HG02884 (cell line): ENCODE data around the gene SFTPD.
"Not testable (repeated sequence)": the region's sequence is repeated elsewhere in the genome, so short reads cannot be mapped to it uniquely, and the experiment has no call there.

Source experiments
- ATAC-seq: cut with Tn5 transposase; IDR thresholded peaks from one replicate; pipeline ENCODE4 v1.9.1; 2021; ENCODE audit warnings: mild to moderate bottlenecking, moderate library complexity; ENCODE audit not compliant: unreplicated experiment

Gene SFTPD

DNA sequence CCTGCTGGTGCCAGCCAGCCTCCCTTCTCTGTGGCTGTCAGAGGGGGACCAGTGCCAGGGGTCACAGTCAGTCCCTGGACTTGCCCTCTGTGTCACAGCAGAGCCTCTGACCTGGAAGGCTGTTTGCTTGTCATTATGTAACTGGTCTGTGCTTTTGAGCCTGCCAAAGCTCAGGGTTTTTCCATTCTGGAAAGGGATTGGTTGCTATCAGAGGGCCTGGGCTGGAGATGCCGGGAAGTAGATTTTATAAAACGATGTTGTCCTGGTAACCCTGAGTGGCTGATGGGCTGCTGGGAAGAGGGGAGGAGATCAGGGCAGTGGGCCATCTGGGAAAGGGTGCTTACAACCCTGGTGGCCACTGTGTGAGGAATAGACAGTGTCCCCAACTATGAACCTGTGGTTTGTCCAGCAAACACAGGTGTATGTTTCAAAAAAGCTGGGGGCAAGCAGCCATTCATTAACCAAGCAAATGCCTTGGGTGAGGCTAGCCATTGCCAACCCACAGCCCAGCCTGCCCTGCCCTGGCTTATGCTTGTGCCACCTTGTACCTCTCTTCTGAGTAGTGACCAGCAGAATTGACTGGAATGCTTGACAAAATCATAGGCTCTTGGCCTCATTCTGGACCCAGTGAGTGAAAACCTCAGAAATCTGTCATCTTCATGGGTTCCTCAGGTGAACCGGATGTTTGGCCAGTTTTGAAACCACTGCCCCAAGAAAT lies 21.6 kb downstream of the SFTPD start:
- ATAC-seq, result no peak

DNA sequence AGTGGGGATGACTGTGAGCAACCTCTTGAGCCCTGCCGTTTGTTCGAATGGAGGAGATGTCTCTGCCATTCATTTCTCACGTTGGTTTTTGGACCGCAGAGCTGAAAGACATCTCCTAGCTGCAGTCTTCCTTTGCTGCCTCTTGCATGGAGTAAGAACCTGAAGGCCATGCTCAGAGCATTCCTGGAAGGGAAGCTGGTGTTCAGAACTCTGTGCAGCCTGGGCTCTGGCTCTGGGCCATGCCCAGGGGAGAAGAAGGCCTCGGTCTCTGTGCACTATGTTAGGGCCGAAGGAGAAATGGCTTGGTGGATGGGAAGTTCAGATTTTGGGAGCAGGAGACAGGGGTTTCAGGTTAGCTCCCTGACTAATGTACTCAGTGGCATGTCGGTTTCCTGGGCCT lies 22.9 kb downstream of the SFTPD start:
- no peak for ATAC-seq

DNA sequence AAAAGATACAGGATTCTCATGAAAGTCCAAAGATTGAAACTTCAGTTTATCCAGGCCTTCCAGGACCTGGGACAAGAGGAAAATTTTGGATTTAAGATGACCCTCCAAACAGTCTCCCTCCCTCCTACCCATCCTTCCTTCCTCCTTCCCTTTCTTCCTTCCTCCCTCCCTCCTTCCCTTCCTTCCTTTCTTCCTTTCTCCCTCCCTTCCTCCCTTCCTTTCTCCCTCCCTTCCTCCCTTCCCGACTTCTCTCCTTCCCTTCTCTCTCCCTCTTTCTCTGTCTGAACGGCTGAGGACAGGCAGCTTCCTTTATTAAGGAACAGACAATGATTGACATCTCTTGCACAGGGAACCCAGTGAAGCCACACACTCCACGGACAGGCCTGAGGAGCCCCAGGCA lies 23.3 kb downstream of the SFTPD start:
- no peak for ATAC-seq

DNA sequence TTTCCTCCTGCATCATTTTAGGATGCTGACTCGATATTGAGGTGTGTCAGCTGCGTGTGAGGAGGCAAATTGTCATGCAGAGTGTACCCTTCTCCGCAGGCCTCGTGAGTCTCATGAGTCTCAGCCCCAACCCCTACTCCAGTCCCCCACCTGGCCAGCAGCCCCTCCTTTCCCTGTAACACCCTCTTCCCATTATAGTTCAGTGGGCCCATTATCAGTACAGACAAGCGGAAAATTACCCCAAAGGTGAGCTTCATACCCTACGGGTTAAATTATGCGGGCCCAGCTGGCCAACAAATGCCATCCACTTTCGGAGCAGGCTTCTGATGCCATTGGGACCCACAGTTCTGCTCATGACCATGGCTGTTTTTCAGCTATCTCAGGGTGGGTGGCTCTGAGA lies 25.2 kb downstream of the SFTPD start:
- ATAC-seq, result no peak

DNA sequence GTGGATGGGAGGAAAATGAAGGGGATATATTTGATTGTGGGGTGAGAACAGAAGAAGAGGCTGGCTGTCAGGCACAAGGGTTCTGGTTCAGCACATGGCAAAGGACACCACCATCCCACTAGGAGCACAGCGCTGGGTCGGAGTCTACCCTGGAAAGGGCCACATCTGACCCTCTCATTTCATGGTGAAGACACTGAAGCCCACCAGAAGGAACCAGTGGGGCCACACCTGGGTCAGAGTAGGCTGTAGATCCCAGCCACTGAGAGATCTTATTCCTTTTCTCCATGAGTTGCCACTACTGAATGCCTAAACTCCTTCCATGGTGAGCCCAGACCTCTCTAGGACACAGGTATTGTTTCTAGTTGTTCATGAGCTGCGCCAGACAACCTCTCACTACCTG lies 25.8 kb downstream of the SFTPD start:
- ATAC-seq, result no peak

DNA sequence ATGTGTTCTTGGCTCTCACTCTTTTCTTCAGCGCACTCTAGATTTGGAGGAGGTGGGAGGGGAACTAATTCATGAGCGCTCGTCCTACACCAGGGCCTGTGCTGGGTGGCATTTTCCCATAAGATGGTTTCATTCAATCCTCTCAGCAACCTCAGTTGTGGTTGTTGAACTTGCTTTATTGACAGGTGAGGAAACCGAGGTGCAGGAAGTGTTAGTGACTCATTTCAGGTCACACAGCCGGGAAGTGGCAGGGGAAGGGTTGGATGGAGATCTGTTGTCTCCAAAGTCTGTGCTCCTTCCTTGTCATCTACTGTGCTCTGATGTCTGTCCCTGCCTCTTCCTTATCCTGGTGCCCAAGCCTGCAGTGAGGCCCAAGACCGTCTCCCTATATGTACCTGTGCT lies 26.9 kb downstream of the SFTPD start:
- not testable (repeated sequence) for ATAC-seq

DNA sequence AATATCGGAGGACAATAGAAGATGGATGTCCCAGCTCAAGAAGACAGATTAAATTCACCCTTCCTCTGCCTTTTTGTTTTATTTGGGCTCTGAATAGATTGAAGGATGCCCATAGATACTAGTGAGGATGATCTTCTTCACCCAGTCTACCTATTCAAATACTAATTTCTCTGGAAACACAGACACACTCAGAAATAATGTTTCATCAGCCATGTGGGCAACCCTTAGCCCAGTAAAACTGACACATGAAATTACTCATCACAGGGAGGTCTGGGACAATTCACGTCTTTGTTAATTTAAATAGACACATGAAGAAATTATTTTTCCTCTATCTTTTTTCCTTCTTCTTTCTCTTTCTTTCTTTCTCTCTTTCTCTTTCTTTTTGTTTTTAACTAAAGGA lies 33.1 kb downstream of the SFTPD start:
- not testable (repeated sequence) for ATAC-seq

DNA sequence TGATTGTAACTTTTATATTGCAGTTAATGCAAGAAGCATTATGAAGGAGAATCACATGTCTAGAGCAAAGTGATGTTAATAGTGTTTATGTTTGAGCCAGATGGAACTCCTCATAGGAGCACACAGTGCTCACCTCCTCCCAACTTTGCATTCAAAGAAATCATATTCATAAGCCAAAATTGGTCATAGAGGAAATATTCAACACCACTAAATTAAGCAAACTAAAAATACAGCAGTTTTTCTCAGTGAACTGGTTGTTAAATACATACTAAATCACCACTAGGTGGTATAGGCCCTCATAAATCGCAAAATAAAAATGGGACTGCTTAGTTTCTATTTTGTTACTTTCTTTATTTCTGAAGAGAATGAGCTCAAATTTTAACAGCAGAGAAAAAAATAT lies 34.4 kb downstream of the SFTPD start:
- not testable (repeated sequence) for ATAC-seq

DNA sequence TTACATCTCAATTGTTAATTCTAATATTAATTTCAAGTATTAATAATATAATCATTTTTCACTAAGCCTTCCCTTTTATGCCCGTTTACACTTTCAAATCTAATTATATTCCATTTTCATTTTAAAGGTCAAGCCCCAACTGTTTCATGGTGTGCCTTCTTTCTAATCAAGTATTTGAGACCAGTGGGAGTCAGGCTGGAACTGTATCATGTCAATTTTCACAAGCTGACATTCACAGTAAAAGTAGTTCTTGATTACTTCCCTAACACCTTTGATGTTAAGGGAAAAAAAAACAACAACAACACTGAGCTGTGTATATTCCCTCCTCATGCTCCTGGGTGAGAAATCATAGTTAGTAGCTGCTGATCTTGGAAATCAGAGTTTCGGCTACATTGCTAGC lies 38.1 kb downstream of the SFTPD start:
- no peak for ATAC-seq

DNA sequence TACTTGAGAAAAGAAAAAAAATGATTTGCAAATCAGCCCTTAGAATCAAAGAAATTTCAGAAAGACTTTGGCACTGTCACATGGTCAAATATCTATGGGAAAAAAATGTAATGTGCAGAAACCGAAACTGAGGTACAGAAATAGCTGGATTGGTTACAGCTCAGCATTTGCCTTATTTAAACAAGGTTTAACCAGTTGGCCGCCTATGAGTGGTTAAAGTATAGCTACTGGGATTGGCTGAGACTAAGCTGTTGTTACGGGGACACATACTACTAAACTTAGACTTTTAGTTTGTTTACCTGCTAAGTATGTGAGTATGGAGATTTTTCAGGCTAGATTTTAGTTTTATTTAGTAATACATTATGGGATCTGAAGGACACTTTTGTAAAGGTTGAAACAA lies 38.6 kb downstream of the SFTPD start:
- ATAC-seq, result no peak

DNA sequence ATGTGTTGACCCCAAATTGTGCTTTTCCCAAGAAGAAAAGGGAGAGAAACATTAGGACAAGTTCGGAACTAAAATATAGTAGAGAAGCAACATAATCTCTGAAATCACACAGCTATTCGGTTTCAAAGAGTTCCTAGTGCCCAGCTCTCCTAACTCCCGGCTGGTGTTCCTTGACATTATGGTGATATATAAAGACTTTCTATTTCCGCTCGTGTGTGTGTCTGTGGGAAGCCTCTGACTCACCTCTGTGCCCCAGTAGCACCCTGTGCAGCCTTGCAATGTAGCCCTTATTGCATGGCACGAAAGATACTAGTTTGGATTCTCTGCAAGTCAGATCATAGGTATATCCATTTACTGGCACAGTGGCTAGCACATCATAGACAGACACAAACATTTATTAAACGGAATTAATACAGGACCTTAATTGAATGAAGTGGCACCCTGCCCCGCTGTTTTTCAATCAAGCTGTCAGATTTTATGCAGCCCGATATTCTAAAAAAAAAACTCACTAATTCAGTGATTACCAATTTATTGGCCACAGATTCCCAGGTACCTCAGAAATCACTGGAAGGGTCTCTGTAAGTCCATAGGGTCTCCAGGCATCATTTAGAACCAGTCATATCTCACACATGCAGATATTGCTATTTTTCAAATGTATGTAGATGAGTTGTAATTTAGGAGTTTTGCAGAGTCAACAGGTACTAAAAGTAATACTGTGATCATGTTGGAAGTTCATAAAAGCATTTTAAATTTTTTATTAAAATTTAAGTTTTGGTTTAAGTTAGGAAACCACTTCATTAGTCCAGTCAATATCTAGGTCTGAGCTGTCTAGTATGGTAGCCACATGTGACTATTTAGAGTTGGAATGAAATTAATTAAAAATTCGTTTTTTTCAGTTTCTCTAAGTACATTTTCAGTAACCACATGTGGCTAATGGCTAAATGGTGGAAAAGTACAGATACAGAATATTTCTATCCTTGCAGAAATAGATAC lies 43.3 kb downstream of the SFTPD start:
- no peak for ATAC-seq

DNA sequence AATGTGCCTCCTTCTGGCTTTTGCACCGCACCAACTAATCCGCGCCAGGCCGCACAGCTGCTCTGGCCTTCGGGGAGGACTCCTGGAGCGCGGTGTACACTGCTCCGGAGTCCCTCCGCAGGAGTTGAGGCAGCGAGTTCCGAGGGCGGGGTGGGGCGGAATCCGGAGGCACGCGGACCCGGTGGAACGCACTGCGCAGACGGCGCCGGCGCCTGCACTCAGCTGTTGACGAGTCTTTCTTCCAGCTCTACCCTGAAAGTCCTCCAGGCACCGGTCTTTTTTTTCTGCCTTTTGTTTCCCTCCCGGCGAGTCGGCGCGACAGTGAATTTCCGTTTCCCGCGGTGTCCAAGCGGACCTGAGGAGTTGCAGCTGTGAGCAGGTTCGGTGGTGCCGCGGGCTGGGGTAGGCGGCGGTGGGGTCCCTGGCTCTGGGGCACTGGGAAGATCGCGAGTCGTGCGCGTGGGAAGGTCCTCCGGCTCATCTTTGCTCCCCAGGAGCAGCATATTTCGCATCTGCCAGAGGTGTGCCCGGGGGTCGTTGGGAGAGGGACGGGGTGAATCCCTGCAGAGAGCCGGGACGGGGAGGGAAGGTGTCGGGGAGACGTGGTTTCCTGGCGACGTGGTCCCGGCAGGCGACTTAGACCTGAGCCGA lies 44.1 kb downstream of the SFTPD start:
- ATAC-seq, result no peak

DNA sequence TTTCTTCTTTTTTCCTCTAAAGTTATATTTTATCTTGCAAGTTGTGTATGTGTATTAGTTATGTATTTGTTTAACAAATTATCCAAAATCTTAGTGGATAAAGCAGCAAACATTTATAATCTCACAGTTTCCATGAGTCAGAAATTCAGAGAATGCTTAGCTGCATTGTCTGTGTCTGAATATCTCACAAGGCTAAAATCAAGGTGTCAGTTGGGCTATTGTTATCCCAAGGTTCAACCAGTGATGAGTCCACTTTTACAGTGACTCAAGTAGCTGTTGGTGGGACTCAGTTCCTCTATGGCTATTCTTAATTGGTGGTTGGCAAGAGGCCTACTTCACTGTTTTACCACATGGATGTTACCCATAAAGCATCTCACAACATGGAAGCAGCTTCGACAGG lies 47.3 kb downstream of the SFTPD start:
- not testable (repeated sequence) for ATAC-seq

DNA sequence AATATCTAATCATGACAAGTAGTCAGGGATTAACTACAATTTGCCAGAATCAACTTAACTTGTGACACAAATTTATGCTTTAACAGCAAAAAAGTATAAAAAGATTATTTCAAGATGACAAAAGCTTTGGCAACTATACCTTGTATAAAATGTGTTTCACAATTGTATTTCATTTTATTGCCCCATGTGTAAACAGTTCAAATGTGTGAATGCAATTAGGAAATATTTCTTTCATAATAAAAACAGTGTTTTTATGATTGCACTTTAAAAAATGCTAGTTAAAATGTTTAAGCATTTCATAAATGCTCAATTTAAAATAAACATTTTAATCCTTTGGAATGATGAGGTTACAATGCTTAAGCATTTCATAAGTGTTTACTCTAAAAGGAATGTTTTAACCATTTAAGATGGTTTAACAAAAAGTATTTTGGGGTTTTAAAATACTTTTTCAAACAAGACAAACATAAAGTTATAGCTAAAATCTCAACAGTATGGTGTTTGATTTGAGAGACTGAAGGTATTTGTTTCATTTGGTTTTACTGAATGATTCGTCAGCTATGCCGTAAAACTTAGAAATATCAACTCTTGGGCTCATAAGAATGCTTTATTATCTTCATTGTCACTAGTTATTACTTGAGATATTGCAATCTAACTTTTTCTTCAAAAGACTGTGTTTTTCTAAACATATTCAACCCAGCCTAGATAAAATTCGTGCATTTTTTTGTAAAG lies 50.1 kb downstream of the SFTPD start:
- no peak for ATAC-seq

DNA sequence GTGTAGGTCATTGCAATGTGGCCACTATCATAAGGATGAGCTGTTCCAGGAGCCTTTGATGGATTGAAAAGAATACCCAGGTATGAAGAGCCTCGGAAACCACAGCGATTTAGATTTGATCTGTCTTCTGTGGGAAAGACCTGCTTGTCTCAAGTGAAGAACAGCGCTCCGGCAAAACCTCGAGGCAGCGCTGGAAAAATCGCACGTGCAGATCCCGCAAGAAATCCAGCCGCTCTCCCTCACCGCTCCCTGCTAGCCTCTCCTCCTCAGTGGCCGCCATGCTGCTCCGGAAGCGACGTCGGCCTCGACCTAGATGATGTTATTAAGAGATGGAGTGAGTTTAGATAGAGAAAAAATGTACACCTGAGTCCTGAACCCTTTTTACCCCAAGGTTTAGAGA lies 56.0 kb downstream of the SFTPD start:
- ATAC-seq, result not testable (repeated sequence)

DNA sequence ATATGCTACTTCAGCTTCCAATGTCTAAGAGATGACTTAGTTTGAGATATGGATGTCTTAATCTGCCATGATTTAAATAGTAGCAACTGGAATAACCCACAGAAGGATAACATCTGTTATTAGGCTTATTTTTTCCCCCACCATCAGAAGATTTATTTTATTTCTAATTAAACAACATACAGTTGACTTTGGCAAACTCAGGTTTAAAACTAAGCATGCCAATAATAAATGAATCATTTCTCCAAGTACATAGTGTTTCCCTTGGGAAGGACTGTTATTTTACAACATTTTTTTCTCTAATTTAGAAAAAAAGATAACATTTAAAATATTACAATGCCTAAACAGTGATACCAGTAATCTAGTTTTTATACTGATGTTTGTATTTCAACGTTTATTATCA lies 58.4 kb downstream of the SFTPD start:
- no peak for ATAC-seq

DNA sequence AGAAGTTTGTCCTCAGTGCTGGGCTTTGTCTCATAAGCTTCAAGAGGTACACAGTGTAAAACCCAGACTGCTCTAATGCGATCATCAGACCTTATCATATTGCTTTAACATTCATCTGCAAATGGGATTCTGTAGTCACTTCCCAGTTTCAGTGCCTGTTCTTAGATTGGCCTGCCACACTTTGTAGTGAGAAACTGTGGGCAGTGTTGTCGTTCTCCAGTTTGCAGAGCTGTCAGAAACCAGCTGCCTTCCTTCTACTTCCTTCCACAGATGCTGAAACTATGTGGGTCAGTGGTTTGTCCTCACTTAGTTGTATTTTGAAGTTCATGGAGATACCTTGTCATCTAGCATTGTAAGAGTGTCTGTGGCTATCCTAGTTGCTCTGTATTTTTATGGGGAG lies 59.9 kb downstream of the SFTPD start:
- not testable (repeated sequence) for ATAC-seq
